WTC11 (cell line): ENCODE measurements around the gene FRK. TPM values are rescaled to one million over a fixed set of nuclear protein-coding genes. Genes with fewer than 3 reads are reported as not detected.

Experiments used
- ATAC-seq: fragments of 200-7000 bp; cut with Tn5 transposase; 2 replicates; pipeline ENCODE4 v1.10.0; 2021; ENCODE audit warnings: mild to moderate bottlenecking, moderate library complexity
- CTCF ChIA-PET: fragments of 300-600 bp; sonication (Branson Sonifier 250); formaldehyde crosslinking; loops from one replicate; lab custom pipeline; 2021; ENCODE audit warnings: antibody characterized with exemption; lab: Charles Lee
- POLR2A ChIA-PET: fragments of 350-600 bp; sonication (Branson Sonifier 250); formaldehyde crosslinking; loops from one replicate; lab custom pipeline; 2021; ENCODE audit warnings: antibody characterized with exemption; lab: Charles Lee
- DNase-seq: peaks from one replicate; pipeline ENCODE4 v3.0.0; 2021; ENCODE audit warnings: low spot score
- H3K27ac Mint-ChIP-seq: 2 replicates; pipeline ENCODE4 v1.8.0; 2021; ENCODE audit warnings: mixed read lengths
- H3K27me3 Mint-ChIP-seq: 2 replicates; pipeline ENCODE4 v1.8.0; 2021; ENCODE audit warnings: low read depth, mild to moderate bottlenecking, moderate library complexity, mixed read lengths
- H3K36me3 Mint-ChIP-seq: 2 replicates; pipeline ENCODE4 v1.8.0; 2021; ENCODE audit warnings: mixed read lengths
- H3K4me1 Mint-ChIP-seq: 2 replicates; pipeline ENCODE4 v1.8.0; 2022; ENCODE audit warnings: mixed read lengths
- H3K4me3 Mint-ChIP-seq: 2 replicates; pipeline ENCODE4 v1.8.0; 2021; ENCODE audit warnings: mild to moderate bottlenecking, moderate library complexity, mixed read lengths
- H3K9me3 Mint-ChIP-seq: 2 replicates; pipeline ENCODE4 v1.8.0; 2021; ENCODE audit warnings: mixed read lengths
- ARID4B ChIP-seq: sonication (generic); formaldehyde crosslinking; IDR thresholded peaks from 2 replicates; pipeline ENCODE4 v1.8.0; 2023; ENCODE audit warnings: missing genetic modification reagents, mild to moderate bottlenecking, borderline replicate concordance
- E2F5 ChIP-seq: sonication (generic); formaldehyde crosslinking; IDR thresholded peaks from 2 replicates; pipeline ENCODE4 v1.8.1; 2022; ENCODE audit warnings: mild to moderate bottlenecking, moderate library complexity, missing genetic modification reagents
- EMX1 ChIP-seq: fragments of 250-450 bp; sonication (Bioruptor Pico); IDR thresholded peaks from 2 replicates; pipeline ENCODE4 v1.8.0; 2021; ENCODE audit warnings: mild to moderate bottlenecking
- FOXP1 ChIP-seq: sonication (generic); formaldehyde crosslinking; IDR thresholded peaks from 2 replicates; pipeline ENCODE4 v1.8.0; 2022; ENCODE audit warnings: missing genetic modification reagents, mild to moderate bottlenecking, moderate library complexity, borderline replicate concordance
- GTF2I ChIP-seq: fragments of 250-450 bp; sonication (Bioruptor Pico); conservative IDR thresholded peaks from 2 replicates; pipeline ENCODE4 v1.4.0; 2021; ENCODE audit warnings: mild to moderate bottlenecking
- NR1H2 ChIP-seq: sonication (generic); formaldehyde crosslinking; IDR thresholded peaks from 2 replicates; pipeline ENCODE4 v1.9.0; 2021; ENCODE audit warnings: mild to moderate bottlenecking, moderate library complexity, missing genetic modification reagents
- NR2C2 ChIP-seq: sonication (generic); formaldehyde crosslinking; IDR thresholded peaks from 2 replicates; pipeline ENCODE4 v1.8.0; 2022; ENCODE audit warnings: mild to moderate bottlenecking, missing genetic modification reagents
- NR3C1 ChIP-seq: sonication (generic); formaldehyde crosslinking; conservative IDR thresholded peaks from 2 replicates; pipeline ENCODE4 v1.8.1; 2023; ENCODE audit warnings: low read depth, mild to moderate bottlenecking, missing genetic modification reagents
- PRRX2 ChIP-seq: fragments of 250-450 bp; sonication (Bioruptor Pico); IDR thresholded peaks from 2 replicates; pipeline ENCODE4 v1.8.0; 2021; ENCODE audit warnings: mild to moderate bottlenecking
- SMAD4 ChIP-seq: sonication (generic); formaldehyde crosslinking; IDR thresholded peaks from 2 replicates; pipeline ENCODE4 v1.8.0; 2022; ENCODE audit warnings: mild to moderate bottlenecking, missing genetic modification reagents
- SP1 ChIP-seq: sonication (generic); formaldehyde crosslinking; conservative IDR thresholded peaks from 2 replicates; pipeline ENCODE4 v1.8.1; 2022; ENCODE audit warnings: missing genetic modification reagents
- ZNF281 ChIP-seq: sonication (generic); formaldehyde crosslinking; IDR thresholded peaks from 2 replicates; pipeline ENCODE4 v1.8.0; 2023; ENCODE audit warnings: mild to moderate bottlenecking, missing genetic modification reagents
- ZNF416 ChIP-seq: fragments of 250-450 bp; sonication (Bioruptor Pico); IDR thresholded peaks from 2 replicates; pipeline ENCODE4 v1.9.0; 2021; ENCODE audit warnings: mild to moderate bottlenecking, inconsistent platforms
- ZNF512 ChIP-seq: sonication (generic); formaldehyde crosslinking; IDR thresholded peaks from 2 replicates; pipeline ENCODE4 v1.8.1; 2022; ENCODE audit warnings: missing genetic modification reagents, borderline replicate concordance
- ZNF671 ChIP-seq: fragments of 250-450 bp; sonication (Bioruptor Pico); IDR thresholded peaks from 2 replicates; pipeline ENCODE4 v1.8.0; 2021; ENCODE audit warnings: mild to moderate bottlenecking
- total RNA-seq: library from RNA; stranded (reverse); gene quantifications from 3 replicates; pipeline ENCODE4 v1.2.3, GENCODE V29; 2021
- TF ChIP-seq, protein P1 (sequence below): sonication (generic); formaldehyde crosslinking; IDR thresholded peaks from 2 replicates; pipeline ENCODE4 v1.8.0; 2022; ENCODE audit warnings: mild to moderate bottlenecking, missing genetic modification reagents
- TF ChIP-seq, protein P2 (sequence below): sonication (generic); formaldehyde crosslinking; IDR thresholded peaks from 2 replicates; pipeline ENCODE4 v1.8.1; 2022; ENCODE audit warnings: low read depth, missing genetic modification reagents, borderline replicate concordance
- TF ChIP-seq, protein P3 (sequence below): fragments of 250-450 bp; sonication (Bioruptor Pico); IDR thresholded peaks from 2 replicates; pipeline ENCODE4 v1.8.0; 2021; ENCODE audit warnings: mild to moderate bottlenecking

FRK gene
- total RNA-seq, 1 experiment from 2014 or later, result 0.13 TPM

GRCh38 chr6:116036075-116036773 lies 24.5 kb downstream of the FRK start:
- DNase-seq (no peak), ATAC-seq (no peak)
- Mint-ChIP-seq H3K27ac (no peak overlapping the region), H3K4me1 (peaks cover 9% of the 10 kb centered on the region), H3K4me3 (no peak overlapping the region), H3K36me3 (no peaks in the 10 kb centered on the region), H3K27me3 (no peaks in the 10 kb centered on the region), H3K9me3 (0 out of 2 replicates have a peak, but pooled peaks cover 3% of the 10 kb centered on the region)
- CTCF ChIA-PET, result no interaction called here
- POLR2A ChIA-PET, result no interaction called here
- TF ChIP-seq ZNF512 (CRISPR knock-in tag) (no peak), SMAD4 (CRISPR knock-in tag) (no peak), EMX1 (CRISPR knock-in tag) (no peak), ZNF281 (CRISPR knock-in tag) (no peak), ARID4B (CRISPR knock-in tag) (no peak), GTF2I (CRISPR knock-in tag) (no peak), PRRX2 (CRISPR knock-in tag) (no peak), NR2C2 (CRISPR knock-in tag) (no peak), FOXP1 (CRISPR knock-in tag) (no peak), ZNF416 (CRISPR knock-in tag) (no peak), SP1 (CRISPR knock-in tag) (no peak), E2F5 (no peak), NR1H2 (CRISPR knock-in tag) (no peak), ZNF671 (CRISPR knock-in tag) (no peak), NR3C1 (CRISPR knock-in tag) (no peak)
- TF ChIP-seq, protein P1, sequence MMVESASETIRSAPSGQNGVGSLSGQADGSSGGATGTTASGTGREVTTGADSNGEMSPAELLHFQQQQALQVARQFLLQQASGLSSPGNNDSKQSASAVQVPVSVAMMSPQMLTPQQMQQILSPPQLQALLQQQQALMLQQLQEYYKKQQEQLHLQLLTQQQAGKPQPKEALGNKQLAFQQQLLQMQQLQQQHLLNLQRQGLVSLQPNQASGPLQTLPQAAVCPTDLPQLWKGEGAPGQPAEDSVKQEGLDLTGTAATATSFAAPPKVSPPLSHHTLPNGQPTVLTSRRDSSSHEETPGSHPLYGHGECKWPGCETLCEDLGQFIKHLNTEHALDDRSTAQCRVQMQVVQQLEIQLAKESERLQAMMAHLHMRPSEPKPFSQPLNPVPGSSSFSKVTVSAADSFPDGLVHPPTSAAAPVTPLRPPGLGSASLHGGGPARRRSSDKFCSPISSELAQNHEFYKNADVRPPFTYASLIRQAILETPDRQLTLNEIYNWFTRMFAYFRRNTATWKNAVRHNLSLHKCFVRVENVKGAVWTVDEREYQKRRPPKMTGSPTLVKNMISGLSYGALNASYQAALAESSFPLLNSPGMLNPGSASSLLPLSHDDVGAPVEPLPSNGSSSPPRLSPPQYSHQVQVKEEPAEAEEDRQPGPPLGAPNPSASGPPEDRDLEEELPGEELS (CRISPR knock-in tag), result no peak
- TF ChIP-seq, protein P2, sequence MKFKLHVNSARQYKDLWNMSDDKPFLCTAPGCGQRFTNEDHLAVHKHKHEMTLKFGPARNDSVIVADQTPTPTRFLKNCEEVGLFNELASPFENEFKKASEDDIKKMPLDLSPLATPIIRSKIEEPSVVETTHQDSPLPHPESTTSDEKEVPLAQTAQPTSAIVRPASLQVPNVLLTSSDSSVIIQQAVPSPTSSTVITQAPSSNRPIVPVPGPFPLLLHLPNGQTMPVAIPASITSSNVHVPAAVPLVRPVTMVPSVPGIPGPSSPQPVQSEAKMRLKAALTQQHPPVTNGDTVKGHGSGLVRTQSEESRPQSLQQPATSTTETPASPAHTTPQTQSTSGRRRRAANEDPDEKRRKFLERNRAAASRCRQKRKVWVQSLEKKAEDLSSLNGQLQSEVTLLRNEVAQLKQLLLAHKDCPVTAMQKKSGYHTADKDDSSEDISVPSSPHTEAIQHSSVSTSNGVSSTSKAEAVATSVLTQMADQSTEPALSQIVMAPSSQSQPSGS (CRISPR knock-in tag), result no peak
- TF ChIP-seq, protein P3, sequence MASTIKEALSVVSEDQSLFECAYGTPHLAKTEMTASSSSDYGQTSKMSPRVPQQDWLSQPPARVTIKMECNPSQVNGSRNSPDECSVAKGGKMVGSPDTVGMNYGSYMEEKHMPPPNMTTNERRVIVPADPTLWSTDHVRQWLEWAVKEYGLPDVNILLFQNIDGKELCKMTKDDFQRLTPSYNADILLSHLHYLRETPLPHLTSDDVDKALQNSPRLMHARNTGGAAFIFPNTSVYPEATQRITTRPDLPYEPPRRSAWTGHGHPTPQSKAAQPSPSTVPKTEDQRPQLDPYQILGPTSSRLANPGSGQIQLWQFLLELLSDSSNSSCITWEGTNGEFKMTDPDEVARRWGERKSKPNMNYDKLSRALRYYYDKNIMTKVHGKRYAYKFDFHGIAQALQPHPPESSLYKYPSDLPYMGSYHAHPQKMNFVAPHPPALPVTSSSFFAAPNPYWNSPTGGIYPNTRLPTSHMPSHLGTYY (CRISPR knock-in tag), result no peak
